ENCODE measurements around the gene KRT76.

The KRT76 gene

GRCh38 chr12:52735816-52736632, 41.1 kb downstream of the KRT76 start:
- no peak for DNase-seq (ENCODE audit: low read depth)
- H3K4me3 ChIP-seq (ENCODE audit: low read depth, low read length), result no peak overlapping the region
- no peak for TF ChIP-seq CTCF (IDR thresholded peaks at IDR 0.05; ENCODE audit: insufficient read depth, low read depth, low read length, missing control alignments)

- TF ChIP-seq CTCF (IDR thresholded peaks at IDR 0.05; ENCODE audit: insufficient read depth, low read depth, low read length, missing control alignments), result no peak
- no peak for DNase-seq (ENCODE audit: low read depth)
Observed at GRCh38 chr12:52735106-52735505, 42.0 kb downstream of the KRT76 start.

GRCh38 chr12:52730793-52731192, 46.4 kb downstream of the KRT76 start:
- no peak for DNase-seq (ENCODE audit: low read depth)
- no peak overlapping the region for H3K4me3 ChIP-seq (ENCODE audit: low read depth, low read length)
- TF ChIP-seq CTCF (IDR thresholded peaks at IDR 0.05; ENCODE audit: insufficient read depth, low read depth, low read length, missing control alignments), result no peak

More at GRCh38 chr12:52735106-52735505, 42.0 kb downstream of the KRT76 start:
- H3K4me3 ChIP-seq (ENCODE audit: low read depth, low read length), result no peak overlapping the region

GRCh38 chr12:52730383-52730782, 46.8 kb downstream of the KRT76 start:
- DNase-seq (ENCODE audit: low read depth), result no peak
- H3K4me3 ChIP-seq (ENCODE audit: low read depth, low read length), result no peak overlapping the region
- TF ChIP-seq CTCF (IDR thresholded peaks at IDR 0.05; ENCODE audit: insufficient read depth, low read depth, low read length, missing control alignments), result no peak

- no peak for DNase-seq (ENCODE audit: low read depth)
- no peak for TF ChIP-seq CTCF (IDR thresholded peaks at IDR 0.05; ENCODE audit: insufficient read depth, low read depth, low read length, missing control alignments)
- no peak overlapping the region for H3K4me3 ChIP-seq (ENCODE audit: low read depth, low read length)
Observed at GRCh38 chr12:52729147-52729546, 48.0 kb downstream of the KRT76 start.

GRCh38 chr12:52728374-52728773, 48.8 kb downstream of the KRT76 start:
- DNase-seq (ENCODE audit: low read depth), result no peak
- no peak overlapping the region for H3K4me3 ChIP-seq (ENCODE audit: low read depth, low read length)
- no peak for TF ChIP-seq CTCF (IDR thresholded peaks at IDR 0.05; ENCODE audit: insufficient read depth, low read depth, low read length, missing control alignments)

GRCh38 chr12:52727037-52727436, 50.1 kb downstream of the KRT76 start:
- DNase-seq (ENCODE audit: low read depth), result no peak
- H3K4me3 ChIP-seq (ENCODE audit: low read depth, low read length), result no peak overlapping the region
- no peak for TF ChIP-seq CTCF (IDR thresholded peaks at IDR 0.05; ENCODE audit: insufficient read depth, low read depth, low read length, missing control alignments)
